KMS-11 (cell line): ENCODE data around the gene ABHD17A.

ENCODE experiments used
- H2AFZ ChIP-seq: fragments of 200-600 bp; sonication (generic); 2 replicates; pipeline ENCODE4 v1.6.1; 2016; ENCODE audit warnings: antibody characterized with exemption, mixed run types, low read depth
- H3K27ac ChIP-seq: fragments of 200-600 bp; sonication (generic); 2 replicates; pipeline ENCODE4 v1.6.1; 2016; ENCODE audit warnings: mild to moderate bottlenecking, mixed run types
- H3K27me3 ChIP-seq: fragments of 200-600 bp; sonication (generic); 2 replicates; pipeline ENCODE4 v1.6.1; 2017; ENCODE audit warnings: mild to moderate bottlenecking, low read depth, mixed run types, moderate library complexity; ENCODE audit not compliant: insufficient read depth
- H3K36me3 ChIP-seq: fragments of 200-600 bp; sonication (generic); 2 replicates; pipeline ENCODE4 v1.6.1; 2017; ENCODE audit warnings: mild to moderate bottlenecking, mixed run types; ENCODE audit not compliant: insufficient read depth
- H3K4me1 ChIP-seq: fragments of 200-600 bp; sonication (generic); 2 replicates; pipeline ENCODE4 v1.6.1; 2016; ENCODE audit warnings: mild to moderate bottlenecking, low read depth, mixed run types; ENCODE audit not compliant: poor library complexity, severe bottlenecking
- H3K4me2 ChIP-seq: fragments of 200-600 bp; sonication (generic); 2 replicates; pipeline ENCODE4 v1.7.0; 2016; ENCODE audit warnings: mild to moderate bottlenecking, mixed run types
- H3K4me3 ChIP-seq: fragments of 200-600 bp; sonication (generic); IDR thresholded peaks from 2 replicates; pipeline ENCODE4 v1.6.1; 2017; ENCODE audit warnings: low read depth, low read length, mixed read lengths; ENCODE audit not compliant: insufficient read depth
- H3K79me2 ChIP-seq: fragments of 200-600 bp; sonication (generic); 2 replicates; pipeline ENCODE4 v1.6.1; 2016; ENCODE audit warnings: low read depth, mixed run types; ENCODE audit not compliant: insufficient read depth
- H3K9ac ChIP-seq: fragments of 200-600 bp; sonication (generic); 2 replicates; pipeline ENCODE4 v1.6.1; 2016; ENCODE audit warnings: mild to moderate bottlenecking, mixed run types
- H4K20me1 ChIP-seq: fragments of 200-600 bp; sonication (generic); 2 replicates; pipeline ENCODE4 v1.6.1; 2016; ENCODE audit warnings: mild to moderate bottlenecking, mixed run types; ENCODE audit not compliant: insufficient read depth
- TF ChIP-seq, protein P1 (sequence below): fragments of 200-600 bp; sonication (generic); conservative IDR thresholded peaks from 2 replicates; pipeline ENCODE4 v1.6.1; 2017; ENCODE audit warnings: low read depth, mild to moderate bottlenecking, antibody characterized with exemption, low read length, moderate library complexity, mixed read lengths

ABHD17A gene

DNA sequence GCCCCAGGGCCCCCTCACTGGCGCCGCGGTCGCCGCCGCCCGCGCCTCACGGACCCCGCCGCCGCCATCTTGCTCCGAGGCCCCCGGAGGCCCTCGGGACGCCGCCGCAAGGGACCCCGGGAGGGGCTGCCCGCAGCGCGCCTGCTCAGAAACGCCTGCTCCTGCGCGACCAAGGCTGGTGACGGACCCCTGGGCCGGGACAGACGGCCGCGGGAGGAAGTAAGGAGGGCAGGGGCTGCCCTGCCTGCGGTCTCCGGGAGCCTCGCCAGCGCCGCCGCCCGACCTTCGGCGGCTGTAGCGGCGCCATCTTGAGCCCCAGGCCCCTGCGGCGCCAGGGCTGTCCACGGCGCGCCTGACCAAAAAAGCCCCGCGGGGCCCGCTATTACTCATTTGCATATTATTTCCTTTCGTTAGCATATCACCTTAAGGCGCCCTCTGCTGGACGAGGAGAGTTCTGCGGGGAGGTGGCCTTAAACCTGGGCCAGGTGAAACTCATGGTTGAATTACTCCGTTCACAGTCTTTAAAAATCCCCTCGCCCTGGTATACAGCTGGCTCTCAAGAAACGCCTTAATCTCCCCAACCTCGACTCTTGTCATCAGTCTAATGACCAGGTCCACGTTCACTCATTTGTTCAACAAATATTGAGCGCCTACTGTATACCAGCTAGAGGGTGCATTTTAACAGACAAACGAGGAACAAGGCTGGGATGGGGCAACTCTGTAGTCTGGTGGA lies 36.7 kb downstream of the ABHD17A start, which contains the start of gene REXO1:
Gene REXO1 (minus strand): TSS at position 85 of the 733 bp plus-strand sequence. CDS start 125 bp downstream, outside the sequence.
- Histone ChIP-seq H4K20me1 (0 out of 2 replicates have a peak, but pooled peaks cover 5% of the 10 kb centered on the region), H3K4me2 (peak within 1 kb of the TSS; percentile 99), H3K36me3 (no peaks in the 10 kb centered on the region), H3K27me3 (no peaks in the 10 kb centered on the region), H3K9ac (peak within 1 kb of the TSS; percentile 98), H3K79me2 (peaks cover 45% of the 10 kb centered on the region), H3K4me1 (peaks cover 28% of the 10 kb centered on the region), H3K27ac (peak within 1 kb of the TSS; percentile 97), H2AFZ (peak within 1 kb of the TSS; percentile 52; the same call in 1 of the 2 replicates), H3K4me3 (peak within 1 kb of the TSS; percentile 25)
- TF ChIP-seq, protein P1, sequence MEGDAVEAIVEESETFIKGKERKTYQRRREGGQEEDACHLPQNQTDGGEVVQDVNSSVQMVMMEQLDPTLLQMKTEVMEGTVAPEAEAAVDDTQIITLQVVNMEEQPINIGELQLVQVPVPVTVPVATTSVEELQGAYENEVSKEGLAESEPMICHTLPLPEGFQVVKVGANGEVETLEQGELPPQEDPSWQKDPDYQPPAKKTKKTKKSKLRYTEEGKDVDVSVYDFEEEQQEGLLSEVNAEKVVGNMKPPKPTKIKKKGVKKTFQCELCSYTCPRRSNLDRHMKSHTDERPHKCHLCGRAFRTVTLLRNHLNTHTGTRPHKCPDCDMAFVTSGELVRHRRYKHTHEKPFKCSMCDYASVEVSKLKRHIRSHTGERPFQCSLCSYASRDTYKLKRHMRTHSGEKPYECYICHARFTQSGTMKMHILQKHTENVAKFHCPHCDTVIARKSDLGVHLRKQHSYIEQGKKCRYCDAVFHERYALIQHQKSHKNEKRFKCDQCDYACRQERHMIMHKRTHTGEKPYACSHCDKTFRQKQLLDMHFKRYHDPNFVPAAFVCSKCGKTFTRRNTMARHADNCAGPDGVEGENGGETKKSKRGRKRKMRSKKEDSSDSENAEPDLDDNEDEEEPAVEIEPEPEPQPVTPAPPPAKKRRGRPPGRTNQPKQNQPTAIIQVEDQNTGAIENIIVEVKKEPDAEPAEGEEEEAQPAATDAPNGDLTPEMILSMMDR, result peak; percentile 86

DNA sequence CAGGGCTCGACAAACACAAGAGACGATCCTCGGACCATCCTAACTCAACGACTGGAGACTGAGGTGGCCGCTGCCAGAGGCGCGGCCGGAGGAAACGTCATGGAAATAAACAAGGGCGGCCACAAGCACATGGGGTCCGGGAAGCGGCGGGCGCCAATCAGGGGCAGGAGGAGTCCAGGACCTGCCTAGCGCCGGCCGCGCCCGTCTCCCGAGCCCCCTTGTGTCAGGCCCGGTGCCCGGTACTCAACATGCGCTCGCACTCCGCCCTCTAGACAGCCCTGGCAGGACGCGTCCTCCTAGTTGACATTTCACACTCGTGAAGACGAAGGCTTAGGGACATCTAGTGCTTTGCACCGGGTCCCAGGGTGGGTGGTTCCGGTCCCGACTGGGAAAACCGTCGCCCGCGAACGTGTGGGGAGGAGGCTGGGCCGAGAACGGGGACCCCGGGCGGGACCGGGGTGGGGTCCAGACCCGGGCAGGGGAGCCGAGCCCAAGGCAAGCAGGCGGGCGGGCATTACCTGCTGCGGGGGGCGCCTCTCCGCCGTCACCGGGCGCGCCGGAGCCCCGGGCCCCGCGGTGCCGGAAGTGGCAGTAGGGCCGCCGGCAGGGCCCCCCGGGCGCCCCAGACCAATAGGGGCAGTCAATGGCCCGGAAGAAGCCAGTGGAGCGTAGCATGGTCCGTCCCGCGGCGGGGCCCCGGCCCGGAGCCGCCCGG lies 37.5 kb downstream of the ABHD17A start:
- Histone ChIP-seq H3K79me2 (peaks cover 52% of the 10 kb centered on the region), H3K4me1 (peaks cover 21% of the 10 kb centered on the region), H3K27me3 (no peaks in the 10 kb centered on the region), H3K9ac (peak overlapping the region; percentile 98), H2AFZ (no peak overlapping the region), H3K27ac (peak overlapping the region; percentile 97), H3K4me3 (peak overlapping the region; percentile 25), H3K4me2 (peak overlapping the region; percentile 99), H3K36me3 (no peaks in the 10 kb centered on the region), H4K20me1 (0 out of 2 replicates have a peak, but pooled peaks cover 5% of the 10 kb centered on the region)
- TF ChIP-seq, protein P1, result no peak

DNA sequence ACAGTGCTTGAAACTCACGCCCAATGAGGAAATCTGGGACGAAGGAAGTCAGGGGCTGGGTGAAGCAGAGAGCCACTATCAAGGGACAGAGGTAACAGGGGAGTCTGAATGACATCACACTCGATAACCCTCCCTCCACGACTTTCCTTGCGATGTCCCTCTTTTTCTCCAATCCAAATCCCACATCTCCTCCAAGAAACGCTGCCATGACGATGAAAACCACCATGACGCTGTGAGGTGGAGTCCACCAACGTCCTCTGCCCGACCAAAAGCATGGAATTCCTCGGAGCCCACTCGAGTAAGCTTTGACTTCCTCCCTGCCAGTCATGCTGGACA lies 38.0 kb downstream of the ABHD17A start:
- Histone ChIP-seq H3K9ac (peak overlapping the region; percentile 98), H3K4me2 (peak overlapping the region; percentile 99), H4K20me1 (0 out of 2 replicates have a peak, but pooled peaks cover 5% of the 10 kb centered on the region), H3K27ac (peak overlapping the region; percentile 97), H3K79me2 (peaks cover 58% of the 10 kb centered on the region), H2AFZ (no peak overlapping the region), H3K4me1 (peaks cover 18% of the 10 kb centered on the region), H3K36me3 (no peaks in the 10 kb centered on the region), H3K4me3 (peak overlapping the region; percentile 25), H3K27me3 (no peaks in the 10 kb centered on the region)
- TF ChIP-seq, protein P1, result no peak

DNA sequence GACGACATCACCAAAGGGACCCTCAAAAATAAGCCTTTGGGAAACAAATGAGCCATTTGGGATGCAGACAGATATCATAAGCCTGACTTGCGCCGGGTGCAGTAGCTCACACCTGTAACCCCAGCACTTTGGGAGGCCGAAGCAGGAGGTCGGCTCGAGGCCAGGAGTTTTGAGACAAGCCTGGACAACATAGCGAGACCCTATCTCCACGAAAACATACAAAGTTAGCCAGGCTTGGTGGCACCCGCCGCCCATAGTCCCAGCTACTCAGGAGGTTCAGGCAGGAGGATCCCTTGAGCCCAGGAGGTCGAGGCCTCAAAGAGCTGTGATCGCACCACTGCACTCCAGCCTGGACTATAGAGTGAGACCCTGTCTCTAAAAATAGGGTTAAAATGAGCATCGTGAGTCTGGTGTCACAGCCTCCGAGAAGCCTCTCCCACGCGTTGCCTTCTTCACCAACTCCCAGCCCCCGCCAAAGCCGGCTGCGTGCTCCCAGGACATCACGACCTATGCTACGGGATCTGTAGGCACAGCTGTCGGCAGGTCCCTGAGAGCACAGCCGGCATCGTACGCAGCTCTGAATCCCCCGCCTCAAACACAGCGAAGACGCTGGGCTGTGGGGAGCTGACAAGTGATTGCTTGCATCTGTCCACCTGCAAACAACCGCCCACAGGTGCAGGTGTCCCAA lies 38.6 kb downstream of the ABHD17A start:
- TF ChIP-seq, protein P1, result no peak
- H3K79me2 ChIP-seq, result peaks cover 64% of the 10 kb centered on the region

More for the DNA sequence above, 38.6 kb downstream of the ABHD17A start:
- Histone ChIP-seq H4K20me1 (0 out of 2 replicates have a peak, but pooled peaks cover 5% of the 10 kb centered on the region), H3K4me2 (peak overlapping the region; percentile 99), H3K27ac (no peak overlapping the region), H3K27me3 (no peaks in the 10 kb centered on the region), H3K36me3 (no peaks in the 10 kb centered on the region), H3K4me3 (no peak overlapping the region), H3K4me1 (peaks cover 18% of the 10 kb centered on the region), H3K9ac (peak overlapping the region; percentile 98; the same call in 1 of the 2 replicates), H2AFZ (no peak overlapping the region)
